Measurements from ENCODE around the gene LSAMP.

DNA sequence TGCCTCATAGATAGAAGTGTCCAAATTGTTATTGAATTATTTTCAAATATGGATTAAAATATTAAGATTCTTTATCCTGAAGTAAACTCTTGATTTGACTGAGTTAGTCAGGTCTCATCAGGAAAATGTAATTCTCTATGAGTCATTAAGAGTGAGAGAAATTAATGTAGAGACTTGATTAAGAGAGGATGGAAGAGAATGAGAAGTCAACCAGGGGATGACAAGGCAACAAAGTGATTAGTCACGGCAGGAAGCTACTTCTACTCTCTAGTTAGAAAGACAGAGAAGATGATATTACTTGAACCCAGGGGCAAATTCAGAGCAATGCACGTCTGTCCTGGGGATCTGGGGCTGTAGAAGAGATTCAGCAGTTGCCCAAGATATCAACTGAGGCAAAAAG is 202.5 kb downstream of the LSAMP start:
- no peak for TF ChIP-seq EZH2 (IDR thresholded peaks at IDR 0.05; ENCODE audit: low read depth)
- TF ChIP-seq, protein P1, sequence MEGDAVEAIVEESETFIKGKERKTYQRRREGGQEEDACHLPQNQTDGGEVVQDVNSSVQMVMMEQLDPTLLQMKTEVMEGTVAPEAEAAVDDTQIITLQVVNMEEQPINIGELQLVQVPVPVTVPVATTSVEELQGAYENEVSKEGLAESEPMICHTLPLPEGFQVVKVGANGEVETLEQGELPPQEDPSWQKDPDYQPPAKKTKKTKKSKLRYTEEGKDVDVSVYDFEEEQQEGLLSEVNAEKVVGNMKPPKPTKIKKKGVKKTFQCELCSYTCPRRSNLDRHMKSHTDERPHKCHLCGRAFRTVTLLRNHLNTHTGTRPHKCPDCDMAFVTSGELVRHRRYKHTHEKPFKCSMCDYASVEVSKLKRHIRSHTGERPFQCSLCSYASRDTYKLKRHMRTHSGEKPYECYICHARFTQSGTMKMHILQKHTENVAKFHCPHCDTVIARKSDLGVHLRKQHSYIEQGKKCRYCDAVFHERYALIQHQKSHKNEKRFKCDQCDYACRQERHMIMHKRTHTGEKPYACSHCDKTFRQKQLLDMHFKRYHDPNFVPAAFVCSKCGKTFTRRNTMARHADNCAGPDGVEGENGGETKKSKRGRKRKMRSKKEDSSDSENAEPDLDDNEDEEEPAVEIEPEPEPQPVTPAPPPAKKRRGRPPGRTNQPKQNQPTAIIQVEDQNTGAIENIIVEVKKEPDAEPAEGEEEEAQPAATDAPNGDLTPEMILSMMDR (conservative IDR thresholded peaks at IDR 0.05) = no peak

All from PC-9 (cell line).